Natural killer cell (primary cell): ENCODE data around the gene NINJ1. TPM values are rescaled to one million over a fixed set of nuclear protein-coding genes. Genes with fewer than 3 reads are reported as not detected.
A peak's percentile ranks its signal among the peaks of the same experiment; 100 is the strongest.
"Not testable (repeated sequence)": the region's sequence is repeated elsewhere in the genome, so short reads cannot be mapped to it uniquely, and the experiment has no call there.

Source experiments
- ATAC-seq, 3 donors: fragments of 150-1000 bp in 2 of 3; fragments of 200-7000 bp in 1 of 3; cut with Tn5 transposase; 1 replicate in 1 of 3; 2 replicates in 2 of 3; pipeline ENCODE4 v1.10.0; 2021; ENCODE audit warnings: mild to moderate bottlenecking in 2 of 3, moderate library complexity in 2 of 3
- DNase-seq, 2 donors: peaks; one replicate each; pipeline versions ENCODE4 v3.0.0 to v3.0.0-alpha.2; 2013 to 2021; ENCODE audit warnings: mixed read lengths in 1 of 2
- H3K27ac ChIP-seq: one replicate; pipeline ENCODE4 v1.5.1; 2013; ENCODE audit warnings: mild to moderate bottlenecking, low read length
- H3K27me3 ChIP-seq: one replicate; pipeline ENCODE4 v1.6.1; 2013; ENCODE audit warnings: low read length; ENCODE audit not compliant: control insufficient read depth, insufficient read depth
- H3K36me3 ChIP-seq: one replicate; pipeline ENCODE4 v1.6.1; 2013; ENCODE audit warnings: low read length; ENCODE audit not compliant: control insufficient read depth, insufficient read depth
- H3K4me1 ChIP-seq: one replicate; pipeline ENCODE4 v1.6.1; 2013; ENCODE audit warnings: low read length; ENCODE audit not compliant: control insufficient read depth, insufficient read depth
- H3K4me3 ChIP-seq: one replicate; pipeline ENCODE4 v1.5.1; 2013; ENCODE audit warnings: low read length
- H3K9me3 ChIP-seq: one replicate; pipeline ENCODE4 v1.6.1; 2013; ENCODE audit warnings: low read length; ENCODE audit not compliant: control insufficient read depth, insufficient read depth
- H3K27ac Mint-ChIP-seq, 2 donors: one replicate each; pipeline ENCODE4 v1.8.0; 2022; ENCODE audit warnings: mild to moderate bottlenecking in 2 of 2, mixed read lengths in 2 of 2, moderate library complexity in 1 of 2
- H3K27me3 Mint-ChIP-seq, 2 donors: one replicate each; pipeline ENCODE4 v1.8.0; 2022; ENCODE audit warnings: low read depth in 2 of 2, mixed read lengths in 2 of 2
- H3K36me3 Mint-ChIP-seq: one replicate; pipeline ENCODE4 v1.8.0; 2022; ENCODE audit warnings: mixed read lengths
- H3K4me1 Mint-ChIP-seq, 2 donors: one replicate each; pipeline ENCODE4 v1.8.0; 2022; ENCODE audit warnings: mixed read lengths in 2 of 2
- H3K4me3 Mint-ChIP-seq: one replicate; pipeline ENCODE4 v1.8.0; 2022; ENCODE audit warnings: mild to moderate bottlenecking, moderate library complexity, mixed read lengths
- H3K9me3 Mint-ChIP-seq, 2 donors: one replicate each; pipeline ENCODE4 v1.8.0; 2022; ENCODE audit warnings: mixed read lengths in 2 of 2
- WGBS: methylation state at CpG from one replicate; pipeline ENCODE4 v1.1.7; 2013; ENCODE audit warnings: missing lambda C conversion rate; ENCODE audit not compliant: insufficient coverage; 5-methylcytosine and 5-hydroxymethylcytosine counted together
- intact Hi-C: fragments of 100-400 bp; cut with micrococcal nuclease; formaldehyde crosslinking; loops from one replicate; pipeline ENCODE4 v1.14.2; 2022
- total RNA-seq, 4 donors: library from RNA; stranded (reverse); fragments of 120-200 nt in 1 of 4; gene quantifications; one replicate each; pipeline versions ENCODE4 v1.2.3 to v1.2.4, GENCODE V29; 2013 to 2022
- TF ChIP-seq, protein P1 (sequence below): fragments of 200-600 bp; IDR thresholded peaks from one replicate; pipeline ENCODE4 v1.8.0; 2022; ENCODE audit warnings: antibody characterized with exemption

NINJ1 gene
- total RNA-seq, 3 donors from 2014 or later (not counting 1 experiment from before 2014, with no cell fraction given): 87.3 to 121 (median 93.8) TPM

DNA sequence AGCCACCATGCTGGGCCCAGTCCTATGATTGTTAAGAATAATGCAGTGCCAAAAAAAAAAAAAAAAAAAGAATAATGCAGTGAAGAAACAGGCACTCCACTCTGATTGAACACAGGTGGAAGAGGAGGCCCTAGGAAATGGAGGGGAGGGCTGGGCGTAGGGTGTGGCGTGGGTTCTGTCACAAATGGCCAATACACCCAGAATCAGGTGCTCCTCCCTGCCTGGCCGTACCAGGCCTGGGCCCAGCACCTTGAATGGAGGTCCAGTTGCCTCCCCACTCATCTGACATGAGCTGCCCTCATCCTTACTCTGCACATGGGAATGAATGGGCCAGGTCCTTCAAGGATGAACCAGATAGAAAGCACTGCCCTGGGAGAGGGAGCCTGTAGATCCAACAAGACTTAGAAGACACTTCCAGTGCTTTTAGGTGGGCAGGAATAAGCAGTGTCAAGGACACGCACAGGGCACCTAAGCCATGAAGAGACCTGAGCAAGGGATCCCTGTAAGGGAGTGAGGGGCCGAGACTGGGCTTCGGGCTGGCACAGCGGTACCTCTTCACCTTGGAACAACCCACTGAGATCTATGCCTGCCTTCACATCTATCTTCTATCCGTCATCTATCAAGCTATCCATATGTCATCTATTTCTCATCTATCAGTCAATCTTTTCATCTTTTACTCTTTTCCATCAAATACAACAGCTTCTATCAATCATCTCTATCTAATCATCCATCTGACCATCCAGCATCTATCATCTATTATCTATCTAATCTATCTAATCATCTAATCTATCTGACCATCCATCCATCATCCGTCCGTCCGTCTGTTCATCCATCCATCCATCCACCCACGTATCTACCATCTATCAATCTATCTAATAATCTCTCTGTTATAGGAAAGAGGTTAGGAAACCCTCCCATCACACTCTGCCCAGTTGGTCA lies 15.9 kb downstream of the NINJ1 start:
- H3K27me3 Mint-ChIP-seq: no peaks in the 10 kb centered on the region
- no peaks in the 10 kb centered on the region for H3K36me3 Mint-ChIP-seq
- H3K27ac Mint-ChIP-seq: peak overlapping the region; percentile 2 to 91

DNA sequence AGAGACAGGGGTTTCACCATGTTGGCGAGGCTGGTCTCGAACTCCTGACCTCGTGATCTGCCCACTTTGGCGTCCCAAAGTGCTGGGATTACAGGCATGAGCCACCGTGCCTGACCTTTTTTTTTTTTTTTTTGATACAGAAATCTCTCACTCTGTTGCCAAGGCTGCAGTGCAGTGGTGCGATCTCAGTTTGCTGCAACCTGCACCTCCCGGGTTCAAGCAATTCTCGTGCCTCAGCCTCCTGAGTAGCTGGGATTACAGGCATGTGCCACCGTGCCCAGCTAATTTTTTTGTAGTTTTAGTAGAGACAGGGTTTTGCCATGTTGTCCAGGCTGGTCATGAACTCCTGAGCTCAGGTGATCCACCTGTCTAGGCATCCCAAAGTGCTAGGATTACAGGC lies 16.5 kb downstream of the NINJ1 start:
- H3K27ac ChIP-seq, H3K4me3 ChIP-seq, H3K27me3 Mint-ChIP-seq, H3K9me3 ChIP-seq, H3K4me3 Mint-ChIP-seq, H3K9me3 Mint-ChIP-seq, H3K36me3 Mint-ChIP-seq, intact Hi-C loops, H3K27ac Mint-ChIP-seq, H3K27me3 ChIP-seq, ATAC-seq, DNase-seq: not testable (repeated sequence)
- 92% methylated on average over 9 of the region's 9 CpGs for WGBS
- H3K4me1 ChIP-seq: peaks cover 66% of the 10 kb centered on the region
- peaks cover 12% of the 10 kb centered on the region for H3K36me3 ChIP-seq
- peaks cover 21 to 54% of the 10 kb centered on the region in 2 donors for H3K4me1 Mint-ChIP-seq

More for the DNA sequence above, 15.9 kb downstream of the NINJ1 start:
- Histone ChIP-seq H3K27me3 (no peaks in the 10 kb centered on the region), H3K9me3 (no peaks in the 10 kb centered on the region), H3K4me3 (no peak overlapping the region), H3K4me1 (peaks cover 67% of the 10 kb centered on the region), H3K36me3 (peaks cover 10% of the 10 kb centered on the region), H3K27ac (no peak overlapping the region)
- intact Hi-C loops: no loop called here
- Mint-ChIP-seq H3K4me3 (peak overlapping the region; percentile 14), H3K4me1 (peaks cover 21 to 54% of the 10 kb centered on the region in 2 donors), H3K9me3 (no peaks in the 10 kb centered on the region)
- no peak for ATAC-seq
- DNase-seq: no peak
- WGBS: 98% methylated on average over 12 of the region's 12 CpGs
- TF ChIP-seq, protein P1, sequence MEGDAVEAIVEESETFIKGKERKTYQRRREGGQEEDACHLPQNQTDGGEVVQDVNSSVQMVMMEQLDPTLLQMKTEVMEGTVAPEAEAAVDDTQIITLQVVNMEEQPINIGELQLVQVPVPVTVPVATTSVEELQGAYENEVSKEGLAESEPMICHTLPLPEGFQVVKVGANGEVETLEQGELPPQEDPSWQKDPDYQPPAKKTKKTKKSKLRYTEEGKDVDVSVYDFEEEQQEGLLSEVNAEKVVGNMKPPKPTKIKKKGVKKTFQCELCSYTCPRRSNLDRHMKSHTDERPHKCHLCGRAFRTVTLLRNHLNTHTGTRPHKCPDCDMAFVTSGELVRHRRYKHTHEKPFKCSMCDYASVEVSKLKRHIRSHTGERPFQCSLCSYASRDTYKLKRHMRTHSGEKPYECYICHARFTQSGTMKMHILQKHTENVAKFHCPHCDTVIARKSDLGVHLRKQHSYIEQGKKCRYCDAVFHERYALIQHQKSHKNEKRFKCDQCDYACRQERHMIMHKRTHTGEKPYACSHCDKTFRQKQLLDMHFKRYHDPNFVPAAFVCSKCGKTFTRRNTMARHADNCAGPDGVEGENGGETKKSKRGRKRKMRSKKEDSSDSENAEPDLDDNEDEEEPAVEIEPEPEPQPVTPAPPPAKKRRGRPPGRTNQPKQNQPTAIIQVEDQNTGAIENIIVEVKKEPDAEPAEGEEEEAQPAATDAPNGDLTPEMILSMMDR: no peak

DNA sequence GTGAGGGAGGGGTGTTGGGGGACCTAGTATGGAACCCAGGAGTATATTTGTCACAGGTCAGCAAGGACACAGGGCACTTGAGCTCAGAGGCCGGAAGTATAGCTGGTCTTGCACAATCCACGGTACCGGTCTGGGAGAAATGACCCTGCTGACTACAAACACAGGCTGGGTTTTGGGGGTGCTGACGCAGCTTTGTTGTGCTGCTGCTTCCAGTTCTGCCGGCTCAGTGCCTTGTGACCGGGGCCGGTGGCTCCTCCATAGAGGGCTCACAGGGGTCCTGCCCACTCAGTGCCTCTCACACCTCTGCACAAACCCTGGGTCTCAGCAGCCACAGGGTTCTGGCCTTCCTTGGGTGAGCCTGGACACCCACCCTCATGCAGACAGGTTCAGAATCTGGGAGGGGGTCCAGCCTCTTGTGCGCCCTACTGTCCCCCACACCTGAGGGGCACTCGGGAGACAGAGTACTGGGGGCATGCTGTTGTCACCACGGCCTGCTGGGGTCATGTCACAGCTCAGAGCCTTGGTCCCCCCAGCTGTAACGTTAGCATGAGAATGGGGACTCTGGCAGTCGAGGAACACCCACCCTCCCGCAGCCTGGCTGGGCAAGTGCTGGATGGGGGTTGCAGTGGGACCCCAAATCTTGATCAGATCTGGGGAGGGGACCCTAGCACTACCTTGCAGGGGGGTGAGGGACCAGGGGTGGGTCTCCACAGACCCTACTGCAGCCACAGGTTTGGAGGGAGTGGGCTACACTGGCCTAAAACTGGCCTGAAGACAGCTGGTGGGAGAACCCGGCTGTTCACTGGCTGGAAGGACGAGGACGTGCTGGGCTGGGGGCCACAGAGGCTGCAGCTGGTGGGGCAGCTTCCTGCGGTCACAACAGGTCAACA lies 17.7 kb downstream of the NINJ1 start:
- no peak overlapping the region for H3K4me3 ChIP-seq
- WGBS: 69% methylated on average over 17 of the region's 17 CpGs
- peak overlapping the region in 1 of 2 donors; percentile 36 for H3K27ac Mint-ChIP-seq

More for the DNA sequence above, 17.7 kb downstream of the NINJ1 start:
- intact Hi-C loops: no loop called here
- TF ChIP-seq, protein P1: no peak
- Histone ChIP-seq H3K9me3 (no peaks in the 10 kb centered on the region), H3K27me3 (no peaks in the 10 kb centered on the region), H3K4me1 (peaks cover 64% of the 10 kb centered on the region), H3K36me3 (peaks cover 19% of the 10 kb centered on the region), H3K27ac (no peak overlapping the region)
- ATAC-seq (peak; percentile 5 to 46 (median 10)), DNase-seq (peak in 1 of 2 donors; percentile 13)
- Mint-ChIP-seq H3K27me3 (no peaks in the 10 kb centered on the region), H3K36me3 (no peaks in the 10 kb centered on the region), H3K4me3 (no peak overlapping the region), H3K4me1 (peaks cover 21 to 49% of the 10 kb centered on the region in 2 donors), H3K9me3 (no peaks in the 10 kb centered on the region)
